NB4 (cell line): ENCODE measurements around the gene DHX38.

Experiments used
- DNase-seq: peaks from one replicate; pipeline ENCODE4 v3.0.0; 2010; ENCODE audit warnings: low read depth
- H3K4me3 ChIP-seq: one replicate; pipeline ENCODE4 v1.5.1; 2011; ENCODE audit warnings: mild to moderate bottlenecking, low read depth, low read length, moderate library complexity
- MYC ChIP-seq: IDR thresholded peaks from 2 replicates; pipeline ENCODE4 v1.6.1; 2011; ENCODE audit warnings: low read depth, low read length
- POLR2A ChIP-seq: IDR thresholded peaks from 2 replicates; pipeline ENCODE4 v1.6.1; 2011; ENCODE audit warnings: mild to moderate bottlenecking; ENCODE audit not compliant: insufficient read length; ENCODE audit errors: extremely low read depth
- TF ChIP-seq, protein P1 (sequence below): IDR thresholded peaks from one replicate; pipeline ENCODE4 v1.5.1; 2012; ENCODE audit warnings: low read depth, low read length
- TF ChIP-seq, protein P2 (sequence below): IDR thresholded peaks from 2 replicates; pipeline ENCODE4 v1.6.1; 2011; ENCODE audit warnings: low read depth, low read length

DHX38 gene

DNA sequence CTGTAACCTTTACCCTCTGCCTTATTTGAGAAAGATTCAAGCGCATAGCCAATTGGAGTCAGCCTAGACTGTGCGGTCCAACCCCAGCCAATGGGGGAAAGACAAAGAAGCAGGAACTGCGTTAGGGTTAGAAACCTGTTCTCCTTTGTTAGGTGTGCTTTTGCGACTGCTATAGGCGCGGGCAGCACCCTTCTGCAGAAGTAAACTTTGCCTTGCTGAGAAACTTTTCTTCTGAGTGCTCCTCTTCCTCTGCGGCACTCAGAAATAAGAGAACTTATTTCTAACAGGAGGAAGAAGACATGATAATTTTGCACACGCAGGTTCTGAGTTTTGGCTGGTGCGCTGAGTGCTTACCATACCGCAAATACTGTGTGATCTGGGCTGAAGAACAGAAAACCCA, 9.2 kb upstream of the DHX38 start:
- no peak for DNase-seq
- TF ChIP-seq, protein P1, sequence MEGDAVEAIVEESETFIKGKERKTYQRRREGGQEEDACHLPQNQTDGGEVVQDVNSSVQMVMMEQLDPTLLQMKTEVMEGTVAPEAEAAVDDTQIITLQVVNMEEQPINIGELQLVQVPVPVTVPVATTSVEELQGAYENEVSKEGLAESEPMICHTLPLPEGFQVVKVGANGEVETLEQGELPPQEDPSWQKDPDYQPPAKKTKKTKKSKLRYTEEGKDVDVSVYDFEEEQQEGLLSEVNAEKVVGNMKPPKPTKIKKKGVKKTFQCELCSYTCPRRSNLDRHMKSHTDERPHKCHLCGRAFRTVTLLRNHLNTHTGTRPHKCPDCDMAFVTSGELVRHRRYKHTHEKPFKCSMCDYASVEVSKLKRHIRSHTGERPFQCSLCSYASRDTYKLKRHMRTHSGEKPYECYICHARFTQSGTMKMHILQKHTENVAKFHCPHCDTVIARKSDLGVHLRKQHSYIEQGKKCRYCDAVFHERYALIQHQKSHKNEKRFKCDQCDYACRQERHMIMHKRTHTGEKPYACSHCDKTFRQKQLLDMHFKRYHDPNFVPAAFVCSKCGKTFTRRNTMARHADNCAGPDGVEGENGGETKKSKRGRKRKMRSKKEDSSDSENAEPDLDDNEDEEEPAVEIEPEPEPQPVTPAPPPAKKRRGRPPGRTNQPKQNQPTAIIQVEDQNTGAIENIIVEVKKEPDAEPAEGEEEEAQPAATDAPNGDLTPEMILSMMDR, result no peak
- TF ChIP-seq MYC, result no peak
- no peak for TF ChIP-seq POLR2A
- TF ChIP-seq, protein P2, sequence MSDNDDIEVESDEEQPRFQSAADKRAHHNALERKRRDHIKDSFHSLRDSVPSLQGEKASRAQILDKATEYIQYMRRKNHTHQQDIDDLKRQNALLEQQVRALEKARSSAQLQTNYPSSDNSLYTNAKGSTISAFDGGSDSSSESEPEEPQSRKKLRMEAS, result no peak
- H3K4me3 ChIP-seq, result no peak overlapping the region

DNA sequence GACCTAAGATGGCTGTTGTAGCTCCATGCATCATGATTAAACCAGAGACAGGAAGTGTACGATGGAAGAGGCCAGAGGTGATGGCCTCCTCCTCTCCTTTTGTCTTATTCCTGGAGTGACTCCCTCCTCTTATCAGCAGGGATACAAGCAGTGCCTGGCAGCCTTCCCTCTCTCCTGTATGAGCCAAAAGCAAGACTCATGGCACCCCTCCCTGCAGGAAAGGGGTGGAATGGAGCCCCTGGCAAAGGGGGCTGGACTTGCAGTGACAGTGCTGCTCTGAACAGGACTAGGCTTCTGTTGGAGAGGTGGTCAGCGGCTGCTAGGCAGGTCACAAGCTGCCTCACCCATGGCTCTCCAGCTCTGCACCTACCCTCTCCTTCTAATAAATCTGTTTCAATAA, 8.6 kb upstream of the DHX38 start:
- no peak overlapping the region for H3K4me3 ChIP-seq
- TF ChIP-seq, protein P1, result no peak
- TF ChIP-seq POLR2A, result no peak
- no peak for DNase-seq

DNA sequence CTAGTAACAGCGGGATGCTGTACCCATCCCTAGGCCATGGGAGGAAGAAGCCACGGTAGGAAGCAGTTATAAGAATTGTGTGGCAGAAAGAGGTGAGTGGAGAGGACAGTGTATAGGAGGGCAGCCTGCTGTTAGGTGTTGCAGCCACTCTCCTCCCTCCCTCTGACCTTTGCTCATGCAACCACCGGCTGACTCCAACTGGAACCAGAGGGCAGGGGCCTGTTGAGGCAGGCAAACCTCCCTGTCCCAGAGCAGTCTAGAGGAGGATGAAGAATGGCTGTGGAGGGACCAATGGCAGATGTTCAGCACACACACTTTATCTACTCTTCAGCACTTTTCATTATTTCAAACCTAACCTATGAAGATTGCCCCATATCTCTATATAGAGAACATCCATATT, 2.4 kb upstream of the DHX38 start:
- no peak for DNase-seq
- TF ChIP-seq, protein P2, result no peak
- no peak for TF ChIP-seq POLR2A
- TF ChIP-seq, protein P1, result no peak
- no peak for TF ChIP-seq MYC
- H3K4me3 ChIP-seq, result peak overlapping the region; percentile 3

DNA sequence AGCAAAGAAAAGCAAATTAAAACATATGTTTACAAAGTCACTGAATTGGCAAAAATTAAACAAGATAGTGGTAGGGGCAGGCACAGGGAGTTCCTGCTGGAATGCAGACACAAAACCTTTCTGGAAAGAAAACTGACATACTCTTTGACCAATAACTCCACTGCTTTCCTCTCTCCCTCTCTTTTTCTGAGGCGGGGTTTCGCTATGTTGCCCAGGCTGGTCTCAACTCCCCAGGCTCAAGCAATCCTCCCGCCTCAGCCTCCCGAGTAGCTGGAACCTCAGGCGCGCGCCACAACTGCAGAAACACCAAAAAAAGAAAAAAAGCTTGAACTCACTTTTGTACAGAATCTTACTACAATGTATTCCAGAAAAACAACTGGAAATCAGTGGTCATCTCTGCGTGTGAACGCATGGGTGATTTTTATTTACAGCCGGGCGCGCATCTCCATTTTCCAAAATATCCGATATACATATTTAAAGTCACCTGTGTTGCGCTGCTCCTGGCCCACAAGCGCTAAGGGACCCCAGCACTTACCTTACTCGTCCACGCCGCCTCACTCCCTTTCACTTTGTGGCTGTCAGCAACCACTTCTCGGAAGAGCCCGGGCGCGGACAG, 707 bp upstream of the DHX38 start:
- DNase-seq, result peak; percentile 52
- TF ChIP-seq, protein P1, result no peak
- no peak for TF ChIP-seq POLR2A
- TF ChIP-seq, protein P2, result no peak
- TF ChIP-seq MYC, result no peak

DNA sequence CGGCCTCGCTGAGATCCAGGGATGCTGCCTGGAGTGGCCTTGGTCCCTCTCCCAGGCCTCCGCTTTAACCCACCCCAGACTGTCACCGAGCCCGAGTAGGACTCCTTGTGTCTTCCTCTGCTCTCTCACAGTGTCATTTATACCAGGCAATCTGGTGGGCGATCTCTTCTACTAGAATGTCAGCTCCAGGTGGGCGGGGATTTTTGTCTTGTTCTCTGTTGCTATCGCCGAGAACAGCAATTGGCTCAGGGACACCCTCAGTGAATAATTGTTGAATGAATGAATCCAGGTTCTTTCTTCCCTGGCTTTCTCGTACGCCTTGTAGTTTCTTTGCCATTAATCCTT, 591 bp downstream of the DHX38 start:
- no peak for DNase-seq
- TF ChIP-seq POLR2A, result no peak
- TF ChIP-seq, protein P1, result no peak
- TF ChIP-seq, protein P2, result no peak
- TF ChIP-seq MYC, result no peak
- H3K4me3 ChIP-seq, result peak overlapping the region; percentile 96

More for the DNA sequence above, 707 bp upstream of the DHX38 start:
- peak overlapping the region; percentile 96 for H3K4me3 ChIP-seq

DNA sequence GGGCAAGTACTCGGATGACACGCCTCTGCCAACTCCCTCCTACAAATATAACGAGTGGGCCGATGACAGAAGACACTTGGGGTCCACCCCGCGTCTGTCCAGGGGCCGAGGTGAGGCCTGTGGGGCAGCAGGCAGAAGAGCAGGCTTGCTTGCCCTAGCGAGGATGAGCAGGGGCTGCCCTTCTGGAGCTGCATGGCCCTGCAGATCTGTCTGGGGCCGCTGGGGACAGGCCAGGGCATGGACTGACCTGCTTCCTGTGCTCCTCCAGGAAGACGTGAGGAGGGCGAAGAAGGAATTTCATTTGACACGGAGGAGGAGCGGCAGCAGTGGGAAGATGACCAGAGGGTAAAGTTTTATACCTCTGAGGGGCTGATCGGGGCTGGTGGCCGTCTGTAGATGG, 5.3 kb downstream of the DHX38 start:
- H3K4me3 ChIP-seq, result no peak overlapping the region
- DNase-seq, result no peak
- TF ChIP-seq, protein P1, result no peak
- TF ChIP-seq MYC (no peak), POLR2A (no peak)
- TF ChIP-seq, protein P2, result no peak
